ENCODE results near the gene PTPRN.

- TF ChIP-seq TARDBP (IDR thresholded peaks at IDR 0.05) (no peak), ZNF384 (IDR thresholded peaks at IDR 0.05) (no peak), BHLHE40 (IDR thresholded peaks at IDR 0.05; ENCODE audit: borderline replicate concordance) (no peak)
Measured at GRCh38 chr2:219278655-219279150, 30.5 kb downstream of the PTPRN start.

Data from HEK293T (cell line).